ACC112 (cell line): ENCODE data around the gene DTD2.

Source experiments
- H2AFZ ChIP-seq: fragments of 200-600 bp; sonication (generic); one replicate; pipeline ENCODE4 v1.6.0; 2017; ENCODE audit warnings: antibody characterized with exemption, low read length; ENCODE audit not compliant: unreplicated experiment
- H3K27ac ChIP-seq: fragments of 200-600 bp; sonication (generic); 2 replicates; pipeline ENCODE4 v1.5.1; 2014; ENCODE audit warnings: low read depth, mild to moderate bottlenecking, antibody characterized with exemption, low read length, moderate library complexity
- H3K27me3 ChIP-seq: fragments of 200-600 bp; sonication (generic); 2 replicates; pipeline ENCODE4 v1.6.1; 2014; ENCODE audit warnings: mild to moderate bottlenecking, antibody characterized with exemption, low read length, moderate library complexity, mixed read lengths; ENCODE audit not compliant: insufficient read depth
- H3K36me3 ChIP-seq: fragments of 200-600 bp; sonication (generic); 2 replicates; pipeline ENCODE4 v1.6.1; 2016; ENCODE audit warnings: mild to moderate bottlenecking, antibody characterized with exemption, low read length, moderate library complexity, mixed read lengths; ENCODE audit not compliant: insufficient read depth
- H3K4me1 ChIP-seq: fragments of 200-600 bp; sonication (generic); one replicate; pipeline ENCODE4 v1.6.1; 2016; ENCODE audit warnings: low read length, mixed read lengths; ENCODE audit not compliant: insufficient read depth, unreplicated experiment, control insufficient read depth
- H3K4me3 ChIP-seq: fragments of 200-600 bp; sonication (generic); 2 replicates; pipeline ENCODE4 v1.5.1; 2014; ENCODE audit warnings: mild to moderate bottlenecking, low read depth, low read length
- H3K79me2 ChIP-seq: fragments of 200-600 bp; sonication (generic); one replicate; pipeline ENCODE4 v1.6.0; 2016; ENCODE audit warnings: low read length; ENCODE audit not compliant: control insufficient read depth, unreplicated experiment, insufficient read depth

The DTD2 gene

DNA sequence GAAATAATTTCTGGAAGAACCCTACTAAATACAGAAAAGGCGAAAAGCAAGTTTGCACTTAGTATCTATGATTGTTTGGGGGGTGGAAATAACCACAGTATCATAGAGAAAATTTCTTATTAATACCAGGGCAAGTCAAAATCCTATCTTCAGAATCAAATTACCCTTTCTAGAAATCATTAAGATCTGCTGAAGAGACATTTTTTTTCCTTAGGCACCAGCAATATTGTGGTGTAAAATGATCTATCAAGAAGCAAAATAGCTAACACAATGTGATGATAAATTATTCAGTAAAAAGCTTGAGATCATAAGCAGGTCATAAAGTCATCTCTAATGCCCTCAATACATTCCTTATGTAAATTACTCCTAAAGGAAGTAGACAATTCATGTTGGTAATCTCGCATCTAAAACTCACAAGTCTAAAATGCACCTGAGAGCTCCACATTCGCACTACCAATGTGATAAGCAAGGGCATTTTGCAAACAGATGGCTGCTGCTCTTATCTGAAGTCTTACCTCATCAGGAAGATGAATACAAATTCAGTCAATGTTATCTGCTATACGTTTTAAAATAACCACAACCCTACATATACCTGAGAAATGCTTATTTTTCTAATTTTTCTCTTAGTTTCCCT is 51.6 kb downstream of the DTD2 start:
- Histone ChIP-seq H3K27ac (no peak overlapping the region), H3K36me3 (peaks cover 5% of the 10 kb centered on the region), H2AFZ (no peak overlapping the region), H3K4me1 (no peaks in the 10 kb centered on the region), H3K27me3 (no peaks in the 10 kb centered on the region), H3K4me3 (no peak overlapping the region), H3K79me2 (peaks cover 22% of the 10 kb centered on the region)

DNA sequence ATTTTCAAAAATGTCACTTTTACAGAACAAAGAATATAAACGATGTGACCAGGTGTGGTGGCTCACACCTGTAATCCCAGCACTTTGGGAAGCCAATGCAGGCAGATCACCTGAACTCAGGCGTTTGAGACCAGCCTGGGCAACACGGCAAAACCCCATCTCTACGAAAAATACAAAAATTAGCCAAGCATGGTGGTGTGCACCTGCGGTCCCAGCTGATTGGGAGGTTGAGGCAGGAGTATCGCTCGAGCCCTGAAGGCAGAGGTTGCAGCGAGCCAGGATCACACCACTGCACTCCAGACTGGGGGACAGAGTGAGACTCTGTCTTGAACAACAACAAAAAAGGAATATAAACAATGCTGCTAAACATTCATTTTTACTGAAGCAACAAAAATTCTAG is 52.2 kb downstream of the DTD2 start:
- peaks cover 16% of the 10 kb centered on the region for H3K79me2 ChIP-seq
- H3K36me3 ChIP-seq = peaks cover 5% of the 10 kb centered on the region
- no peak overlapping the region for H3K27ac ChIP-seq
- H3K4me1 ChIP-seq = no peaks in the 10 kb centered on the region
- no peak overlapping the region for H3K4me3 ChIP-seq
- H3K27me3 ChIP-seq = no peaks in the 10 kb centered on the region
- H2AFZ ChIP-seq = no peak overlapping the region

DNA sequence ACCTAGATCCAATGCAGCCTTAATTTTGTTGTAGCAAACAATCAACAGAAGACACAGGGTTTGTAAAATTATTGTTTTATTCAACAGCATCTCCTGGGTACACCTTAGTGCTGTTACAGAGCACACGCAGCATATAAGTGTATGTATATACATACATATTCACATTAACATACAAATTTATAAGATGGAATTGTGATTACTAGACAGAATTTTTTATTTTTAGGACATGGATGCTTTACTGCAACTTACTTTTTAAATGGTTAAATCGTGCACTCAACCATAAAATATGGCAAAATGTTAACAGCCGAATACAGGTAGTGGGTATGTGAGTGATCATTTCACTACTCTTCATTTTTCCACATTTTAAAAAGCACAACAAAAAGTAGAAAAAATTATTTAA is 53.6 kb downstream of the DTD2 start:
- H3K27me3 ChIP-seq = no peaks in the 10 kb centered on the region
- H3K27ac ChIP-seq = no peak overlapping the region
- peaks cover 9% of the 10 kb centered on the region for H3K79me2 ChIP-seq
- peaks cover 5% of the 10 kb centered on the region for H3K36me3 ChIP-seq
- H3K4me1 ChIP-seq = no peaks in the 10 kb centered on the region
- H2AFZ ChIP-seq = no peak overlapping the region
- no peak overlapping the region for H3K4me3 ChIP-seq

DNA sequence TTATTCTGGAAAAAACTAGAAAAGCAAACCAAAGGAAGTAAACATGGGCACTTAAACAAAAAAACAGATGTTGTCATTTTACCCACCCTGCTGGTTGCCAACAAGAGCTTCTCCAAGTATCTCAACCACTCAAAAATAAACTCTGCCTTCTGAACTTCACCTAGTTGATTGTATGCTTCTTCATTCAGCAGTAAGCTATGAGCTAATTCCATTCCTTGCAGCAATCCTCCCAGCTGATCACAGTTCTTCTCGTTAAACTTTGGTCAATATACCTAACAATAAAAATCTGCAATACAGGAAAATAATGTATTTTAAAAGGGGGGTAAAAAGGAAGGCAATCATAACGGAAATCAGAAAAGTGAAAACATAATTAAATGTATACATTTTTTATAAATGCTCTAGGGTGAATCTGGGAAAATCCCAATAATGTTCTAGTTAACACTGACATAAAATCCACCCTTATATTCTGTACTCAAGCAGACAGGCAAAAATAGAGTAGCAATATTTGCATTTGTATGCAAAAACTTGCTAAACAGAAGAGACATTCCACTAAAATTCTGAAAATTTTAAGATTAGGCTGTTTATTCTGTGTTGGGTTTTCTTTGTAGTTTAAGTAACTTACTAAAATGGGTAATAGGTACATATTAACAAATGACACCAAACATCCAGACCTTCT is 54.4 kb downstream of the DTD2 start:
- H3K27ac ChIP-seq = no peak overlapping the region
- no peak overlapping the region for H2AFZ ChIP-seq
- no peaks in the 10 kb centered on the region for H3K27me3 ChIP-seq
- peaks cover 10% of the 10 kb centered on the region for H3K36me3 ChIP-seq
- no peaks in the 10 kb centered on the region for H3K4me1 ChIP-seq
- H3K79me2 ChIP-seq = peaks cover 8% of the 10 kb centered on the region
- H3K4me3 ChIP-seq = no peak overlapping the region

DNA sequence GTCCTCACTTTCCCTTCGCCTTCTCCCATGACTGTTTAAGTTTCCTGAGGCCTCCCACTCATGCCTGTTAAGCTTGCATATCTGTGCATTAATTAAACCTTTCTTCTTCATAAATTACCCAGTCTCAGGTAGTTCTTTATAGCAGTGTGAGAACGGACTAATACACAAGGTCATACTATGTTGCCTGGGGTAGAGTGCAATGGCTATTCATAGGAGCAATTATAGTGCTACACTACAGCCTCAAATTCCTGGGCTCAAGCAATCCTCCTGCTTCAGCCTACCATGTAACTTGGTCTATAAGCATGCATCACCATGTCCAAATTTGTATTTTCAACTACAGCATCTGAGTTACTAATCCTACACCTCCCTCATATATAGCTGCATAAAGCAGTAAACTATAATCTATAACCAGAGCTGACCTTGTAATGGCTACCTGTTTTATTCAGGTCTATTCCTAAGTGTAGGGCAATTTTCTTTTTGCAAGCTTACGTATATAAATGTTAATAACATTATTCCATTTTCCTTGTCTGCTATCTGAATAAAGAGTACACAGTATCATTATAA is 55.9 kb downstream of the DTD2 start:
- Histone ChIP-seq H3K79me2 (peaks cover 5% of the 10 kb centered on the region), H3K27me3 (no peaks in the 10 kb centered on the region), H2AFZ (no peak overlapping the region), H3K4me1 (no peaks in the 10 kb centered on the region), H3K4me3 (no peak overlapping the region), H3K36me3 (peaks cover 10% of the 10 kb centered on the region), H3K27ac (no peak overlapping the region)

DNA sequence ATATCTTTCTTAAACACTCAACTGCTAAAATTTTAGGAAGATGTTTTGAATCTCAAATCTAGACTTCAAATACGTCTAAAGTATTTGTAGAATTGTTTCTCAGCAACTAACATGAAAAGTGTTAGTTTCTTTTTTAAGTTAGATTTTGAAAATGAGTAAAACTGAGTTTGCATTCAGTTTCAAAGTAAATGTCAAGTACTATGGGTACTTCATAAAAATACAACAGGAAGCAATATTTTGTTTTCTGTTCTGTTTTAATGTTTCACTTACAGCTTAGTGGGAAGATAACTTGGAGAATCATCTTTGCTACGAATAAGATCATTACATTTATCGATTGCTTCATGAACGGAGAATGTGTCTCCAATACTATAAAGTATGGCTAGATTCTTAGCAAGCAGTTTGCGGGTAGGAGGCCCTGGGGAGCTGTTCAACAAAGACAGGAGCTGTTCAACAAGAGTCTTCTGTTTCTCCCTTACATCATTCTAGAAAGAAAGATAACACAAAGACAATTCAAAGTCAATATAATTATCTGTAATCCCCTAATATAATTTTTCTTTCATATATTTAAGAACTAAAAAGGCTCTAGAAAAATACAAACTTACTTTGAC is 57.2 kb downstream of the DTD2 start:
- H2AFZ ChIP-seq = no peak overlapping the region

More for the DNA sequence above, 57.2 kb downstream of the DTD2 start:
- H3K4me1 ChIP-seq = no peaks in the 10 kb centered on the region
- H3K27me3 ChIP-seq = no peaks in the 10 kb centered on the region
- peaks cover 4% of the 10 kb centered on the region for H3K79me2 ChIP-seq
- peaks cover 10% of the 10 kb centered on the region for H3K36me3 ChIP-seq
- no peak overlapping the region for H3K27ac ChIP-seq
- no peak overlapping the region for H3K4me3 ChIP-seq
